ENCODE data around the gene CCNL2. TPM values are rescaled to one million over a fixed set of nuclear protein-coding genes. Genes with fewer than 3 reads are reported as not detected.
A peak's percentile ranks its signal among the peaks of the same experiment; 100 is the strongest.

CCNL2 gene
- total and polyA plus RNA-seq, 8 donors, result 33.4 to 739 (median 277) TPM

DNA sequence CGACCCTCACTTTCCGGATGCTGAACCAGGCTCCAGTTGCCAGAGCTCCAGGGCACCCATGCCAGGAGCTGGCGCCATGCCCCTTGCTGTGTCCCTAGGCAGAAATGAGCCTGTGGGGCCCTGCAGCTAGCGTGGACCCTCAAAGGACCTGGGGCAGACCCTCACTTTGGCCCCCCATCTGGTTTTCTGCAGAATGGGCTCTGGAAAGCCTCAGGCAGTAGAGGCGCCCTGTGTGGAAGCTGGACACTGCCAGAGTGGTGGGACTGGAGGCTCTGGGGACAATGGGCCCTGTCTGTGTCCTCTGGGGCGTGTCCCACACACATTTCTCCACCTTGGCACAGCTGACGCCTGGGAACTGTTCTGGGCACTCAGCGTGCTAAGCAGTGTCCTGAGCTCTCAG is 17.8 kb downstream of the CCNL2 start:
- Histone ChIP-seq H3K27ac (no peak overlapping the region), H3K27me3 (no peaks in the 10 kb centered on the region), H3K4me3 (no peak overlapping the region), H3K4me1 (peaks cover 0 to 3% (median 1%) of the 10 kb centered on the region in 4 donors), H3K36me3 (peaks cover 7 to 43% (median 32%) of the 10 kb centered on the region in 4 donors), H3K9me3 (no peaks in the 10 kb centered on the region)
- WGBS, 5 donors, result 72 to 81% (median 78%) methylated on average over 3 to 8 of the region's 8 CpGs
- TF ChIP-seq POLR2AphosphoS5 (IDR thresholded peaks at IDR 0.05), result no peak
- TF ChIP-seq, protein P1, sequence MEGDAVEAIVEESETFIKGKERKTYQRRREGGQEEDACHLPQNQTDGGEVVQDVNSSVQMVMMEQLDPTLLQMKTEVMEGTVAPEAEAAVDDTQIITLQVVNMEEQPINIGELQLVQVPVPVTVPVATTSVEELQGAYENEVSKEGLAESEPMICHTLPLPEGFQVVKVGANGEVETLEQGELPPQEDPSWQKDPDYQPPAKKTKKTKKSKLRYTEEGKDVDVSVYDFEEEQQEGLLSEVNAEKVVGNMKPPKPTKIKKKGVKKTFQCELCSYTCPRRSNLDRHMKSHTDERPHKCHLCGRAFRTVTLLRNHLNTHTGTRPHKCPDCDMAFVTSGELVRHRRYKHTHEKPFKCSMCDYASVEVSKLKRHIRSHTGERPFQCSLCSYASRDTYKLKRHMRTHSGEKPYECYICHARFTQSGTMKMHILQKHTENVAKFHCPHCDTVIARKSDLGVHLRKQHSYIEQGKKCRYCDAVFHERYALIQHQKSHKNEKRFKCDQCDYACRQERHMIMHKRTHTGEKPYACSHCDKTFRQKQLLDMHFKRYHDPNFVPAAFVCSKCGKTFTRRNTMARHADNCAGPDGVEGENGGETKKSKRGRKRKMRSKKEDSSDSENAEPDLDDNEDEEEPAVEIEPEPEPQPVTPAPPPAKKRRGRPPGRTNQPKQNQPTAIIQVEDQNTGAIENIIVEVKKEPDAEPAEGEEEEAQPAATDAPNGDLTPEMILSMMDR (IDR thresholded peaks at IDR 0.05), result no peak
- no peak for TF ChIP-seq EP300 (IDR thresholded peaks at IDR 0.05)
- no peak for TF ChIP-seq POLR2A (IDR thresholded peaks at IDR 0.05)
- intact Hi-C loops (cut with DNase I; ENCODE audit: low total_unique reads), result no loop called here
- DNase-seq, result no peak

DNA sequence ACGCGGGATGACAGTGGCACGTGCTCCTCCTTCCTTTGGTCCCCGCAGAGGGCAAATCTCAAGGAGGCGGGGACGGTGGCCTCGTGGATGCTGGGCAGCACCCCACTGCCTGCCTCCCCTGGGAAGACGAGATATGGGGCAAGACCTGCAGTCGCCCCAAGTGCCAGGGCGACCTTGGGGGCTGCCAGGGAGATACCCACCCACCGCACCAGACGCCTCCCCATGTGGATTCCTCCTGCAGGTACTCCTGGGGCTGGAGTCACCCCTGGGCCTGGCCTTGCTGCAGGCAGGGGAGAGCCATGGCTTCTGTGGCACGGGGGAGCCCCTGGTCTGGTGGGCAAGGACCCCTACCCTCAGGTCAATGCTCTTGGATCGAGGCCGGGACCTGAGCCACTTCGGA is 18.3 kb downstream of the CCNL2 start:
- Histone ChIP-seq H3K27ac (no peak overlapping the region), H3K4me3 (no peak overlapping the region), H3K27me3 (no peaks in the 10 kb centered on the region), H3K36me3 (peaks cover 3 to 38% (median 28%) of the 10 kb centered on the region in 4 donors), H3K9me3 (no peaks in the 10 kb centered on the region), H3K4me1 (peaks cover 3 to 8% (median 6%) of the 10 kb centered on the region in 4 donors)
- DNase-seq, result no peak
- intact Hi-C loops (cut with DNase I; ENCODE audit: low total_unique reads), result no loop called here
- WGBS, 5 donors, result 92 to 100% (median 94%) methylated on average over 3 to 16 of the region's 16 CpGs
- TF ChIP-seq, protein P1 (IDR thresholded peaks at IDR 0.05), result no peak
- no peak for TF ChIP-seq POLR2AphosphoS5 (IDR thresholded peaks at IDR 0.05)

DNA sequence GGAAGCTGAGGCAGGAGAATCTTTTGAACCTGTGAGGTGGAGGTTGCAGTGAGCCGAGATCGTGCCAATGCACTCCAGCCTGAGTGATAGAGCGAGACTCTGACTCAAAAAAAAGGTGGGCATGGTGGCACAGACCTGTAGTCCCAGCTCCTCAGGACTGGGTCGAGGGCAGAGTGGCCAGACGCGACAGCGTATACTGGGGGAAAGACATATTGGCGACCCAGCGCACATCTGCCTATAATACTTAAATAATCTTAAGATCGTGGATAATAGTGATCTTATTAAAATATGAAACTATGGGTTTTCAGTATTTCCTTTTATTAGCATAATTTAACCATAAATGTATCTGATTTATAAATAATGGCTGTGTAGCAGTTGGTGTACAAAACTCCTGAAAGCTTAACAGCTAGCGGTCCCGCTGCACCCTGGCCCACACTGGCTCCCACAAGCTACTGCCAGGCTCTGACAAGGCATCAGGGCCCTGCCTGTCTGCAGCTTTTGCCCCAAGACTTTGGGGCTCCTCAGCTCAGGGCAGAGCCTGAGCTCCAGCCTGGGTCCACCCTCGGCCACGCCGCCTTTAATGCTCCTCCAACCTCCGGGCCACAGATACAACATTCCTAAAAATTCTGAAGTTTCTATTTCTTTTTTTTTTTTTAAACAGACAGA is 21.5 kb downstream of the CCNL2 start:
- TF ChIP-seq POLR2A (IDR thresholded peaks at IDR 0.05) (no peak), POLR2AphosphoS5 (IDR thresholded peaks at IDR 0.05) (no peak), EP300 (IDR thresholded peaks at IDR 0.05) (no peak)
- TF ChIP-seq, protein P1 (IDR thresholded peaks at IDR 0.05), result no peak
- H3K4me3 ChIP-seq, result no peak overlapping the region
- intact Hi-C loops (cut with DNase I; ENCODE audit: low total_unique reads), result no loop called here
- H3K27me3 ChIP-seq, result no peaks in the 10 kb centered on the region
- no peak overlapping the region for H3K27ac ChIP-seq
- DNase-seq, result no peak
- peaks cover 16 to 31% (median 28%) of the 10 kb centered on the region in 4 donors for H3K4me1 ChIP-seq
- WGBS, 5 donors, result 94 to 96% (median 95%) methylated on average over 16 of the region's 16 CpGs
- no peaks in the 10 kb centered on the region for H3K9me3 ChIP-seq
- peaks cover 0 to 37% (median 27%) of the 10 kb centered on the region in 4 donors for H3K36me3 ChIP-seq

DNA sequence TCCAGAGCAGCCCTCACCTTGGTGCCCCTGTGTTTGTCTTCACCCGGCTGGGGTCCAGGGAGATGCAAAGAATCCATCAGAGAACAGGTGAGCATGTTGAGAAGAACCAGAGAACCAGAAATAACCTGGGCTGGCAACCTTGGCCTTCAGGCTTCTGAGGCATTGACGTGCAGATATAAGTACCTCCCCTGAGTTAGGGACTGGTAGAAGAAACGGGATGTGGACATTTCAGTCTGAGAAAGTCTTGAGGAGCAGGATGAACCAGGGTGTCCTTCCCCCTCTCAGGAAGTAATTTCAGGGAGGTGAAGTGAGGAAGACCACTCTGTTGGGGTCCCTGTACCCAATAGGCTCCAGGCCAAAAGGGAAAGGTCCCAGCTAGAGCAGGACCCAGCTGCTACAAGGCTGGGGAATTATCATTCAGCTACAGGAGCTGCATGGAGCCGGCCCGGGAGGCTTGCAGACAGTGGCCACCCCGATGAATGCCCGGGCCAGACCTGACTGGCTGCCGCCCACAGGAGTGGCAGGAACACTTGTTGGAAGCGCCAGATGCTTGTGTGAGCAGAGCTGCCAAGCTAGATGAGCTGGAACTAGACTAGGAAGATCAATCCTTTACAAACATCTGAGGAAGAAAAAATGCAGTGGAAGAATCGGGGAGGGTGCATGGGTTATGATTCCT is 22.4 kb downstream of the CCNL2 start:
- TF ChIP-seq POLR2A (IDR thresholded peaks at IDR 0.05) (no peak), POLR2AphosphoS5 (IDR thresholded peaks at IDR 0.05) (no peak), EP300 (IDR thresholded peaks at IDR 0.05) (no peak)
- TF ChIP-seq, protein P1 (IDR thresholded peaks at IDR 0.05), result no peak
- 80 to 90% (median 83%) methylated on average over 10 of the region's 10 CpGs for WGBS, 5 donors
- intact Hi-C loops (cut with DNase I; ENCODE audit: low total_unique reads), result no loop called here
- Histone ChIP-seq H3K4me1 (peaks cover 26 to 41% (median 38%) of the 10 kb centered on the region in 4 donors), H3K4me3 (no peak overlapping the region), H3K36me3 (peaks cover 0 to 37% (median 26%) of the 10 kb centered on the region in 4 donors), H3K27ac (peak overlapping the region in 3 of 5 donors; percentile 2 to 98 (median 95)), H3K9me3 (no peaks in the 10 kb centered on the region), H3K27me3 (no peaks in the 10 kb centered on the region)
- no peak for DNase-seq
